Raji (cell line): ENCODE data around the gene SYT2.

Source experiments
- POLR2A ChIP-seq: IDR thresholded peaks from 2 replicates; pipeline ENCODE4 v1.6.1; 2011; ENCODE audit warnings: low read depth, low read length, control low read depth; ENCODE audit not compliant: insufficient read depth

SYT2 gene

DNA sequence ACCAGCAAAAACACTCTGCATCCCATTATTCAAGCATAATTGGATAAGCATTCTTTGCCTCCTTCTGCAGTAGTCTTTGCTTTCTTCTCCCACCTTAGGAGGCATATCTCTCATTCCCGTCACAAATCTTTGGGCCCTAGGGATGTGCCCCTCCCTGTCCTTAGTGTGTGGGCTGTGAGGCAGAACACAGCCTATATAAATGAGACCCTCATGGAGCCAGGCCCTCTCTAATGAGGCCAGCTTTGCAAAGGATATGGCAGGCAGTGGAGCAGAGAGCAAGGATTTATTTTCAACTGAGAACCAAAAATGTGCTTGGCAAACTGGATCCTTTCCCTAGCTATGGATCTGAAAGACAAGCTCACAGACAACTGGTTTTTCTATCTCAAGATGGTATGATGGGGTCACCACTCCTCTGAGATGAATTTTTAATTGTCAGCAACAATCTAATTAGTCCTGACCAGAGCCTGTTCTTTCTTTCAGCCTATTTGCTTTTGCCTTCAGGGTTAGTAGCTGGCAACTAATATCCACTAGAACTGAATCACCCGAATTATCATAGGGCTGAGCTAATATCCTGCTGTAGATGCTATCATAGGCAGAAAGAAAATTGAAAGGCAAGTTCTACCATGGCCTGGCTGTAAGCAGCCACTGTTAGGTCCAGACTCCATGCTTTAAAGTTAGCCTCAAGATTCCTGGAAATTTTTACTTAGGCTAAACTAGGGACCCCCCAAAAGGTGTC, 134.2 kb downstream of the SYT2 start:
- TF ChIP-seq POLR2A = no peak

- no peak for TF ChIP-seq POLR2A
Measured at GRCh38 chr1:202572867-202573266, 137.4 kb downstream of the SYT2 start.

DNA sequence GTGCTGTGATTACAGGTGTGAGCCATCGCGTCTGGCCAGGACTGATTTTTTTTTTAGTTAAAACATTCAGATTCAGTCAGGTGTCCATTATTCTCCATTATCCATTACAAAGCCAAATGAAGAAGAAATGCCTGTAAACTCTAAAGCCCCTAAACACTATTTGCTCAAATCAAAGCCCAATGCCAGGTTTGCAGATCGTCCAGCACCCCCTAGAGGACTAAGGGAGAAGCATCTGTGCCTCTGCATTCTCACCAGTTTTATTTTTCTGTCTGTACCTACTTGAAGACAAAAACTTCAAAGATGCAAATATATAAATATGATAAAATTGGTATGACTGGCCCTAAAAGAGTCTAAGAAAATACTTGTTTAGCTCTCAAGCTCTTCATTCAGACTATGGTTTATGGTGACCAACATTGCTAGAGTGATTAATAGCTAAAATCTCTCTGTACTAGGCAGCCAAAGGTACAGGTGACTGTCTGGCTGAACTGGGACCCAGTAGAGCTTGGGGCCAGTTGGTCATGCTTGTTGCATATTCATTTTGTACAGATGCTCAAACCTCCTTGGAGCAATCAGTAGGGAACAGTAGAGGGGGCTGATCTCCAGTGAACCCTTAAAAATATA, 138.4 kb downstream of the SYT2 start:
- TF ChIP-seq POLR2A = no peak

DNA sequence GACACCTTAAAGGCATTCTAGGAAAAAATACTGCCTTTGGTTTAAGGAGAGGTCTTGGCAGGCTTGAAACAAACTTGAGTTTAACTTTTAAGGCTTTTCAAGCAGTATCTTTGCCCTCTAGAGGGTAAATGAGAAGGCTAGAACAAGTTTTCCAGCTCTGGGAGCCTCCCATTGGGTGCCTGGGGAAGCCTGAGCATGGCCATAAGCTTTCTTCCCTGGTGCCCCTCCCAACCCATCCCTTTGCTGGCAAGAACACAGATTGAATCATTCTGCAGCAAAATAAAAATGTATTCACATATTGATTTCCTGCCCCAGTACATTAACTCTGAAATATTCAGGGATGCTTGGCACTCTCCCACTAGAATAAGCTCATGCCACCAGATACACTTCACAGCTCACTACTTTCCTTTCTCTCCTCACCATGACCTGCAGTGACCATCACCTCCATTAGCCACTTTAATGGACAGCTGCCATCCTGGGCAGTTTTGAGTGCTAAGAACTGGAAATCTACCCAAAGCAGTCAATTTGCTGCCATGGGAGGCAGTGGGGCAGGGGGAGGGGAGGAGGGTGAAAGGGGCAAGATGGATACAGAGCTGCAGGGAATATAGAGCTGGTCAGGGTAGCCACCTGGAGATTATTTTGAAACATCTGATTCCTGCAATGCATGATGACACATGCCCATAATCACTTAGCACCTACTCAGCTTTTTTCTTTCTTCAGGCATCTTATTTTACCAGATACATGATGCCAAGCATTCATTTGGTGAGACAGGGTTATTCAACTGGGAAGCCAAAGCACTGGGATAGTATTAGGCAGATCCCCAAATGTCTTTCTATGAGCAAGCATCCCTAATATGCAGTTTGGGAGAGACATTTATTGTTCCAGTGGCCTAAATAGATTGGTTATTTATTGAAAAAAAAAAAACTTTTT, 140.6 kb downstream of the SYT2 start:
- TF ChIP-seq POLR2A = no peak

DNA sequence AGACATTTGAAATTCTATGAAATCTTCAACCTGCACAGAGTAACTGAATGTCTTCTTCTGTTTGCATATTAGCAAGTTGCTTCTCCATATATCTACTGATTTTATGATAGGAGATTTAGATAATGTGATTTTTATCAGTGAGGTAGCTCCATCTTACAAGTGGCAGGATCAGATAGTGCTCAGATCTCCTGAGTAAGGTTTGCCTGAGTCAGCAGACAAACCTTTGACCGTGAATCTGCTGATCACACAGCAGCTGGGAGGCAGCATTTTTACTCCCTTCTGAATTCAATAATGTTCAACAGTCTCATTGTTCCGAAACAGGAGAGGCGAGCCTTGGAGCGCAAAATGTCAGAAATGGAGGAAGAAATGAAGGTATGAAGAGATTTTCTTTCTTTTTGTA, 141.4 kb downstream of the SYT2 start:
- TF ChIP-seq POLR2A = no peak

DNA sequence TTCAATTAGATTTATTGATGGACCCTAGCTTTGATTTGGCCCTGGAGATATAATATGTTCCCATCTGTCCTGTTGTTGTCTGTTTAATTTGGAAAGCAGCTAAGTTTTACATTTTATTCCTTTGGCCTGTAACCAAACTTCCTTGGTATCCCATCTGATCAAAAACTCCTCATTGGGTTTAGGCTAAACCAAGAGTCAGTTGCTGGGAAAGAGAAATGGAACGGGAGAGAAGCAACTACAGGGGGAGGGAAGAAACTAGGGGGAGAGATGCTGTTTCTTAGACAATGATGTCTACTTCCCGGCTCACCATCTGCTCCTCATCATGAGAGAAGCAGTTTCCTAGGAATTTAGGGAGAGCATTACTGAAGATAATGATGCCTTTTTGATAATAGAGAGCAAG, 141.8 kb downstream of the SYT2 start:
- no peak for TF ChIP-seq POLR2A

- TF ChIP-seq POLR2A = no peak
Measured at GRCh38 chr1:202567738-202568137, 142.5 kb downstream of the SYT2 start.

DNA sequence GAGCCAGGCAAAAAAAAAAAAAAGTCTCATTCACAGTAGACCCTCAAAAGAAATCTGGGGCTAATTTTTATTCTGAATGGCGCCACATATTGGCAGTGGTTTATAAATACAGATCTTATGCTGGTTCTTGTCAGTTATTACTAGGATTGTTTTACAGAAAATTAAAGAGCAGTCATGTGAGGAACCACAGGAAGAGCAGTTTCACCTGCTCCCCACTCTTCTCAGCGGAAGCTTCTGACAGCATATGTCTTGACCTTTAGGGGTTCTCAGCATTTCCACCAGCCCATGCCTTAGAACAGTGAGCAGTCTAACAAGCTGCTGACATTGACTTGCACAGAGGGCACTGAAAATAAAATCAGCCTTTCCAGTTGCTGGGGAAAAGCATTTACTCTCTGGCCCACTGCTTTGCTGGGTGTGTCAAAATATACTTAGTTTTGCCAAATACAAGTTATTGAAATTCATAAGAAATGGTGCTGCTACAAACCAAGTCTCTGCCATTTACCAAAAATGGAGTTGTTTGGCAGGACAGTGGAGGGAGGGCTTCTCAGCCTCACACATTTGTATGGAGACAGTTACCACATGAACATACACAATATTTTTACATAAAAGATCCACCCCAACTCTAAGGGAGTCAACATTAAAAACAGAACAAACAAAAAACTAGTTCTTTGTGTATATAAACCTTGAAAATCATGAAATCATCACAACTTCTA, 144.2 kb downstream of the SYT2 start:
- TF ChIP-seq POLR2A = no peak

GRCh38 chr1:202564958-202565495, 145.2 kb downstream of the SYT2 start:
- TF ChIP-seq POLR2A = no peak

DNA sequence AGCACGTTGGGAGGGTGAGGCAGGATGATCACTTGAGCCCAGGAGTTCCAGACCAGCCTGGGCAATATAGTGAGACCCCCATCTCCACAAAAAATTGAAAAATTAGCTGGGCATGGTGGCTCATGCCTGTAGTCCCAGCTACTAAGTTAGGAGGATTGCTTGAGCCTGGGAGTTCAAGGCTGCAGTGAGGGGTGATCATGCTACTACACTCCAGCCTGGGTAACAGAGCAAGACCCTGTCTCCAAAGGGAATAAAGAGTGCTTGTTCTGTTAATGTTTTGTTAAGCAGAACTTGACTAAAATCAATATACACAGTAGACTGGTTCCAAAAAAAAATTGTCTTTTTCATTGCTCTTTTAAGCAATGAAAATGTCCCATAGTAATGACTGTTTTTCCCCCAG, 146.4 kb downstream of the SYT2 start:
- TF ChIP-seq POLR2A = no peak

DNA sequence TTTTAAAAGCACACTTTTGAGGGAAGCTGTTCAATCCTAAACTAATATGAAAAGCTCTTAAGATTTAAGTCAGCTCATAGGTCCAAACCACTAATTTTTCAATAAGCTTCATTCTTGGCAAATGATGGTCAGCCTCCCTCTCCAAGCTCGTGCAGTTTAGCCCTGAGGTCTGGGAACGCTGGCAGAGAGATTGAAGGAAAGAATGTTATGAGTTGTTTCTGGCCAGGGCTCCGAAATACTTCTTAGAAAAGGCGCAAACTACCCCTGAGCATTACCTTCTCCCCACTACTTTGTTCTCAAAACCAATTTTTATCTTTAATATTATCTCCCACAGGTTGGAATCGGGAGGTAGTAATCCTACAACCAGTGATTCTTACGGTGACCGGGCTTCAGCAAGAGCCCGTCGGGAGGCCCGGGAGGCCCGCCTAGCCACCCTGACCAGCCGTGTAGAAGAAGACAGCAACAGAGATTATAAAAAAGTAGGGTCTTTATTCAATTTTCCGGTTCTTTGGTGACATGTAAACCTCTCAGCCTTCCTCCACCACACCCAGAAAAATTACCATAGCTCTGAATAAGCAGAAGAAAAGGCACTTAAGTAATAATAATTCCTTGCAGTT, 147.7 kb downstream of the SYT2 start:
- no peak for TF ChIP-seq POLR2A

DNA sequence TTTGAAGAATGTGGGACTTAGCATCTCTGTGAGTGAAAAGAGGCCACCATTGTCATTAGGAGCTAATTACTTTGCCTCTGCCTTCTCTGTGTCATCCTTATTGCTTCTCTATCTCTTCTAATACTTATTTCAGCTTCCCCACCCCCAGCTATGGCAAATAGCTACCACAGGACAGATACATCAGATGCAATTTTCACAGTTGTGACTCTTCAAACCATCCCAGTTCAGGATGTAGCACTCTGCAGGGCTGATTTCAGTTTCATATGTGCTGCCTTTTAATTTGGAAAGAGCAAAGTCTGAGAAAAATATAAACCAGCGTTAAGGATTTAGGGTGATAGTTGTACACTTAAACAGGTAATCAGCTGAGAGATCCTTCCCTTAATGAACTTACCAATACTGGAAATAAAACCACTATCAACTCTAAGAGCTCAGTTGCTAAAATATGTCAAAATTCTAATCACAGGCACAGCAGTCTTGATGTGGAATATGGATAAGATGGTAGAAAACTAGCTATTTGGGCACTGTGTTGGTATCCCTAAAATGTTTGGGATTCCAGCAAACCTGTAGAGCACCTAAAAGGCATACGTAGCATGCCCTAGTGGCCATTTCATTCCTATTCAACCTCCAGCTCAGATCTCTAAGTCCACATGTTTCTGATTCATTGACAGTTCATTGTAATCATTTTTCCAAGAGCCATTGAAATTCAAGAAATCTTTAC, 148.4 kb downstream of the SYT2 start:
- TF ChIP-seq POLR2A = no peak

DNA sequence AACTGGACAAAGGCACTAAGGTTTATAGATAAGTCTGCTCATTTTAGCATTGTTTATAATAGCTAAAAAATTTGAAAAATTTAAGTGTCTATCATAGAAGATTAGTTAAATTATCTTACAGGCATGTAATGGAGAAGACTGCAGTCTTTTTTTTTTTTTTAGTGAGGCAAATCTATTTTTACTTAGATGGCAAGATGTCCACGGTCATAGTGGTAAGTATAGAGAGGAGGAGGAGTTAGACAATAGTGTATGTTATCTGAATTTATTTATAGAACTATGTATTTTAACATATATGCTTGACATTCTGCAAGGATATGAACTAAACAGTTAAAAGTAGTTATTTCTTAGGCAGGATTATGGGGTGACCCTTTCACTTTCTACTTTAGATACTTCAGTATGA, 149.0 kb downstream of the SYT2 start:
- no peak for TF ChIP-seq POLR2A

- no peak for TF ChIP-seq POLR2A
Measured at GRCh38 chr1:202553560-202554038, 156.7 kb downstream of the SYT2 start.
